Measurements from ENCODE around the gene SPRYD3.
"Not testable (repeated sequence)": the region's sequence is repeated elsewhere in the genome, so short reads cannot be mapped to it uniquely, and the experiment has no call there.

Gene SPRYD3

GRCh38 chr12:53101931-53102781 is 23.0 kb upstream of the SPRYD3 start:
- peak; percentile 66 for DNase-seq (ENCODE audit: low spot score)

GRCh38 chr12:53101266-53101665 is 22.1 kb upstream of the SPRYD3 start:
- no peak for DNase-seq (ENCODE audit: low spot score)

GRCh38 chr12:53100466-53101151 is 21.4 kb upstream of the SPRYD3 start:
- no peak for DNase-seq (ENCODE audit: low spot score)

- DNase-seq (ENCODE audit: low spot score) = peak; percentile 93
Observed at GRCh38 chr12:53099071-53099882, 20.1 kb upstream of the SPRYD3 start.

- DNase-seq (ENCODE audit: low spot score) = peak; percentile 53
Observed at GRCh38 chr12:53098354-53098981, 19.3 kb upstream of the SPRYD3 start.

GRCh38 chr12:53097564-53098353 is 18.6 kb upstream of the SPRYD3 start, which contains the start of gene IGFBP6:
IGFBP6 (plus strand) TSS chr12:53097667; CDS start chr12:53097718, 51 bp downstream.
- peak; percentile 50 for DNase-seq (ENCODE audit: low spot score)

GRCh38 chr12:53097207-53097563 is 18.0 kb upstream of the SPRYD3 start:
- no peak for DNase-seq (ENCODE audit: low spot score)

GRCh38 chr12:53096759-53097158 is 17.6 kb upstream of the SPRYD3 start:
- no peak for DNase-seq (ENCODE audit: low spot score)

GRCh38 chr12:53096089-53096741 is 17.0 kb upstream of the SPRYD3 start:
- DNase-seq (ENCODE audit: low spot score) = no peak

- not testable (repeated sequence) for DNase-seq (ENCODE audit: low spot score)
Observed at GRCh38 chr12:53095596-53095895, 16.4 kb upstream of the SPRYD3 start.

- peak; percentile 43 for DNase-seq (ENCODE audit: low spot score)
Observed at GRCh38 chr12:53094796-53095595, 15.8 kb upstream of the SPRYD3 start.

GRCh38 chr12:53094394-53094787 is 15.2 kb upstream of the SPRYD3 start:
- DNase-seq (ENCODE audit: low spot score) = no peak

- DNase-seq (ENCODE audit: low spot score) = no peak
Observed at GRCh38 chr12:53093777-53094393, 14.7 kb upstream of the SPRYD3 start.

- DNase-seq (ENCODE audit: low spot score) = no peak
Observed at GRCh38 chr12:53091756-53092155, 12.6 kb upstream of the SPRYD3 start.

- DNase-seq (ENCODE audit: low spot score) = no peak
Observed at GRCh38 chr12:53090554-53090953, 11.4 kb upstream of the SPRYD3 start.

- DNase-seq (ENCODE audit: low spot score) = no peak
Observed at GRCh38 chr12:53090105-53090504, 10.9 kb upstream of the SPRYD3 start.

- DNase-seq (ENCODE audit: low spot score) = no peak
Observed at GRCh38 chr12:53086361-53086760, 7.2 kb upstream of the SPRYD3 start.

- no peak for DNase-seq (ENCODE audit: low spot score)
Observed at GRCh38 chr12:53082637-53083175, 3.5 kb upstream of the SPRYD3 start.

Data from kidney tubule cell (primary cell).